Lower leg skin (tissue), 4 donors: ENCODE data around the gene SLC22A23. TPM values are rescaled to one million over a fixed set of nuclear protein-coding genes. Genes with fewer than 3 reads are reported as not detected.

Experiments
- DNase-seq, 2 donors: peaks; one replicate each; pipeline ENCODE4 v3.0.0-alpha.2; 2019; ENCODE audit warnings: low spot score in 2 of 2
- H3K4me3 ChIP-seq: fragments of 200-600 bp; sonication (generic); 2 replicates; pipeline ENCODE4 v1.5.1; 2017; ENCODE audit warnings: mild to moderate bottlenecking, low read depth; ENCODE audit not compliant: poor library complexity, severe bottlenecking
- CTCF ChIP-seq, 3 donors: fragments of 450-650 bp; IDR thresholded peaks; one replicate each; pipeline ENCODE4 v1.5.1; 2016; ENCODE audit warnings: antibody characterized with exemption in 3 of 3, mild to moderate bottlenecking in 3 of 3, moderate library complexity in 2 of 3
- POLR2A ChIP-seq, 2 donors: fragments of 450-650 bp; IDR thresholded peaks; one replicate each; pipeline ENCODE4 v1.6.1; 2016 to 2017; ENCODE audit warnings: antibody characterized with exemption in 2 of 2, mild to moderate bottlenecking in 1 of 2, moderate library complexity in 1 of 2
- WGBS, 2 donors: methylation state at CpG; one replicate each; pipeline ENCODE4 v1.1.5; 2018; 5-methylcytosine and 5-hydroxymethylcytosine counted together
- intact Hi-C: fragments of 100-400 bp; cut with DNase I; formaldehyde crosslinking; loops from one replicate; pipeline ENCODE4 v1.15.0; 2023; ENCODE audit warnings: low total_unique reads
- total RNA-seq, 4 donors: library from RNA; depleted of rRNA; stranded (reverse); fragments of >200 nt; gene quantifications; one replicate each; pipeline ENCODE4 v1.1.0, GENCODE V29; 2016

The SLC22A23 gene
- total RNA-seq, 4 donors from 2014 or later: 29.2 to 50.7 (median 43.2) TPM

GRCh38 chr6:3360727-3361045, 96.2 kb downstream of the SLC22A23 start:
- no peak for DNase-seq

GRCh38 chr6:3359973-3360726, 96.7 kb downstream of the SLC22A23 start:
- DNase-seq: no peak
- no peak overlapping the region for H3K4me3 ChIP-seq
- no peak for TF ChIP-seq CTCF (IDR thresholded peaks at IDR 0.05)
- no peak for TF ChIP-seq POLR2A (IDR thresholded peaks at IDR 0.05)
- intact Hi-C loops: loop anchor here (10.0 kb wide), 1 partner anchor 75 kb away; no protein-coding TSS in a partner anchor
- 90 to 93% methylated on average over 8 of the region's 8 CpGs for WGBS, 2 donors

More at GRCh38 chr6:3360727-3361045, 96.2 kb downstream of the SLC22A23 start:
- no peak overlapping the region for H3K4me3 ChIP-seq
- intact Hi-C loops: loop anchor here (10.0 kb wide), 1 partner anchor 74 kb away; no protein-coding TSS in a partner anchor
- 96 to 97% methylated on average over 16 of the region's 16 CpGs for WGBS, 2 donors
- no peak for TF ChIP-seq CTCF (IDR thresholded peaks at IDR 0.05)
- no peak for TF ChIP-seq POLR2A (IDR thresholded peaks at IDR 0.05)

GRCh38 chr6:3359101-3359752, 97.6 kb downstream of the SLC22A23 start:
- no peak overlapping the region for H3K4me3 ChIP-seq
- DNase-seq: no peak
- TF ChIP-seq POLR2A (IDR thresholded peaks at IDR 0.05) (no peak), CTCF (IDR thresholded peaks at IDR 0.05) (no peak)
- intact Hi-C loops: no loop called here
- WGBS, 2 donors: 42 to 47% methylated on average over 10 of the region's 10 CpGs

- no peak for DNase-seq
- TF ChIP-seq POLR2A (IDR thresholded peaks at IDR 0.05) (no peak), CTCF (IDR thresholded peaks at IDR 0.05) (no peak)
- intact Hi-C loops: no loop called here
- 85 to 87% methylated on average over 14 of the region's 14 CpGs for WGBS, 2 donors
- H3K4me3 ChIP-seq: no peak overlapping the region
These were observed 98.3 kb downstream of the SLC22A23 start for GRCh38 chr6:3358413-3359100.

GRCh38 chr6:3357678-3358077, 99.2 kb downstream of the SLC22A23 start:
- intact Hi-C loops: no loop called here
- no peak overlapping the region for H3K4me3 ChIP-seq
- DNase-seq: no peak
- TF ChIP-seq CTCF (IDR thresholded peaks at IDR 0.05) (no peak), POLR2A (IDR thresholded peaks at IDR 0.05) (no peak)
- WGBS, 2 donors: 72 to 80% methylated on average over 6 of the region's 6 CpGs
